Calu3 (cell line): Measurements from ENCODE around the gene ORC4. TPM values are rescaled to one million over a fixed set of nuclear protein-coding genes. Genes with fewer than 3 reads are reported as not detected.

Experiments used
- BruUV-seq: library from RNA; stranded (reverse); fragments of 400-500 nt; replicated peaks from 2 replicates; lab custom pipeline; 2021; lab: Mats Ljungman, UMichigan
- CTCF ChIA-PET: fragments of 300-600 bp; sonication (Branson Sonifier 250); formaldehyde crosslinking; loops from one replicate; lab custom pipeline; 2022; ENCODE audit warnings: antibody characterized with exemption; lab: Charles Lee
- DNase-seq: peaks from one replicate; pipeline ENCODE4 v3.0.0; 2022
- H3K27ac Mint-ChIP-seq: one replicate; pipeline ENCODE4 v1.8.0; 2022; ENCODE audit warnings: mixed read lengths; ENCODE audit not compliant: unreplicated experiment
- H3K27me3 Mint-ChIP-seq: one replicate; pipeline ENCODE4 v1.8.0; 2022; ENCODE audit warnings: mixed read lengths; ENCODE audit not compliant: unreplicated experiment
- H3K36me3 Mint-ChIP-seq: one replicate; pipeline ENCODE4 v1.8.0; 2022; ENCODE audit warnings: mild to moderate bottlenecking, moderate library complexity, mixed read lengths; ENCODE audit not compliant: insufficient read depth, unreplicated experiment
- H3K4me1 Mint-ChIP-seq: one replicate; pipeline ENCODE4 v1.8.0; 2022; ENCODE audit warnings: mild to moderate bottlenecking, low read depth, mixed read lengths; ENCODE audit not compliant: unreplicated experiment
- H3K4me3 Mint-ChIP-seq: one replicate; pipeline ENCODE4 v1.8.0; 2022; ENCODE audit warnings: mild to moderate bottlenecking, low read depth, moderate library complexity, mixed read lengths; ENCODE audit not compliant: unreplicated experiment
- H3K9me3 Mint-ChIP-seq: one replicate; pipeline ENCODE4 v1.8.0; 2022; ENCODE audit warnings: low read depth, mixed read lengths; ENCODE audit not compliant: unreplicated experiment
- intact Hi-C: fragments of 100-400 bp; cut with micrococcal nuclease; formaldehyde crosslinking; loops from one replicate; pipeline ENCODE4 v1.10.0; 2022; ENCODE audit not compliant: unreplicated experiment
- total RNA-seq: library from RNA; stranded (reverse); gene quantifications from 2 replicates; pipeline ENCODE4 v1.2.3, GENCODE V29; 2022
- TF ChIP-seq, protein P1 (sequence below): fragments of 200-600 bp; IDR thresholded peaks from one replicate; pipeline ENCODE4 v1.8.0; 2022; ENCODE audit warnings: antibody characterized with exemption; ENCODE audit not compliant: unreplicated experiment

ORC4 gene
- total RNA-seq, 1 experiment from 2014 or later: 59.2 TPM

DNA sequence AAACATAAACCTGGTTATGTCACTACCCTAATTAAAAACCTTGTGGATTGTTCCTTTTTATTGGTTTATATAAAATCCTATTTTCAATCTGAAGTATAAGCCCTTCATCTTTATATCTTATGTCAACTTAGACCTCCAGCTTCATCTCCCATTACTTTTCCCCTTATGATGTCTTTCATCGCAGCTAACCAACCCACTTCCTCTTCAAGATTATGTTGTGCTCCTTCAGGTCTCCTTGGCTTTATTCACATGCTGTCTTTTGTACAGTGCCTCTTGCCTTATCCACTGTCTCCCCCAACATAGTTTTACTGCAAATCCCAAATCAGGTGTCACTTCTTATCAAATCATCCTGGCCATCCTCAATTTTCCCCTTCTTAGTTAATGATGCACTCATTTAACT, 26.3 kb upstream of the ORC4 start:
- TF ChIP-seq, protein P1, sequence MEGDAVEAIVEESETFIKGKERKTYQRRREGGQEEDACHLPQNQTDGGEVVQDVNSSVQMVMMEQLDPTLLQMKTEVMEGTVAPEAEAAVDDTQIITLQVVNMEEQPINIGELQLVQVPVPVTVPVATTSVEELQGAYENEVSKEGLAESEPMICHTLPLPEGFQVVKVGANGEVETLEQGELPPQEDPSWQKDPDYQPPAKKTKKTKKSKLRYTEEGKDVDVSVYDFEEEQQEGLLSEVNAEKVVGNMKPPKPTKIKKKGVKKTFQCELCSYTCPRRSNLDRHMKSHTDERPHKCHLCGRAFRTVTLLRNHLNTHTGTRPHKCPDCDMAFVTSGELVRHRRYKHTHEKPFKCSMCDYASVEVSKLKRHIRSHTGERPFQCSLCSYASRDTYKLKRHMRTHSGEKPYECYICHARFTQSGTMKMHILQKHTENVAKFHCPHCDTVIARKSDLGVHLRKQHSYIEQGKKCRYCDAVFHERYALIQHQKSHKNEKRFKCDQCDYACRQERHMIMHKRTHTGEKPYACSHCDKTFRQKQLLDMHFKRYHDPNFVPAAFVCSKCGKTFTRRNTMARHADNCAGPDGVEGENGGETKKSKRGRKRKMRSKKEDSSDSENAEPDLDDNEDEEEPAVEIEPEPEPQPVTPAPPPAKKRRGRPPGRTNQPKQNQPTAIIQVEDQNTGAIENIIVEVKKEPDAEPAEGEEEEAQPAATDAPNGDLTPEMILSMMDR: no peak
- Mint-ChIP-seq H3K4me3 (no peak overlapping the region), H3K27ac (no peak overlapping the region), H3K27me3 (no peaks in the 10 kb centered on the region), H3K4me1 (peaks cover 9% of the 10 kb centered on the region), H3K36me3 (no peaks in the 10 kb centered on the region), H3K9me3 (no peaks in the 10 kb centered on the region)
- CTCF ChIA-PET: interaction anchor here (0.6 kb wide), 1 partner anchor 26 kb away, joined by 7 read pairs; the partner anchor contains the start of genes MBD5 and ORC4
- intact Hi-C loops: no loop called here
- no peak for DNase-seq
- no TSS peak for BruUV-seq

DNA sequence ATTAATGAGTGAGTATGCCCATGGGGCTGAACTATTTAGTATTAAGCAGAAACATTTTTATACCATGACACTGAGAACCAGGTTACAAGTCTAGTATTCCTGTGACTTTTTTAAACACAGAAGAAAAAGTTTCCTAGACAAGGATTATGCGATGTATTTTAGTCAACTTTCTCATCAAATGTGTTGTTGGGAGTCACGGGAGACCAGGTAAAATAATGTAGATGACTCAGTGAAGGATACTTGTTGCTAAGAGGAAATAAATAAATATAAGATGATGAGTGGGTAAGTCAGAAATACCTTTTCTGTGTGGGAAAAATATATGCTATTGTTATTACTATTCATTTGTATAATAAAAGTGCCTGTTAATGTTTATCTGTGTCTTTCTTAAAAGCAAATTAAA, 23.8 kb upstream of the ORC4 start:
- H3K4me1 Mint-ChIP-seq: peaks cover 9% of the 10 kb centered on the region
- no peaks in the 10 kb centered on the region for H3K27me3 Mint-ChIP-seq
- H3K36me3 Mint-ChIP-seq: no peaks in the 10 kb centered on the region
- no peaks in the 10 kb centered on the region for H3K9me3 Mint-ChIP-seq
- no TSS peak for BruUV-seq
- no peak overlapping the region for H3K27ac Mint-ChIP-seq
- intact Hi-C loops: no loop called here
- CTCF ChIA-PET: no interaction called here
- H3K4me3 Mint-ChIP-seq: no peak overlapping the region
- TF ChIP-seq, protein P1: no peak
- DNase-seq: no peak

DNA sequence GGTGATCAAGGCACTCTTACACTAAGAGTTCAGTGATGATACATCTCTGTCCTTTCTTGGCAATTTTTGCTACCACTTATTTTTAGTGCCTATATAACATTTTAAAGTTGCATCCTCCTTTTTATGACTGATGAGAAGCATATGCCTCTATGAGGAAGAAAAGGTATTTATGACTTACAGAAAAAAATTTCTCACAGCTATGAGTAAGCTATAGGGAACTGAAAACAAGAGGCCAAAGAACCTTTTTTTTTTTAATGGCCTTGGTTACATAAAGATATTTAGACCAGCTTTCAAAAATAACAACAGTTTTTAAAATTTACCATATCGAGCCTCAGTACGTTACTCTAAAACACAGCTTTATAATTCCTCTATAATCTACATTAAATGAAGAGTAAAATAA, 21.7 kb upstream of the ORC4 start:
- H3K4me3 Mint-ChIP-seq: no peak overlapping the region
- H3K4me1 Mint-ChIP-seq: no peaks in the 10 kb centered on the region
- no peaks in the 10 kb centered on the region for H3K36me3 Mint-ChIP-seq
- no TSS peak for BruUV-seq
- H3K27me3 Mint-ChIP-seq: no peaks in the 10 kb centered on the region
- CTCF ChIA-PET: interaction anchor here (0.6 kb wide), 1 partner anchor 14 kb away, joined by 3 read pairs; no protein-coding TSS in a partner anchor
- intact Hi-C loops: no loop called here
- DNase-seq: no peak
- H3K9me3 Mint-ChIP-seq: no peaks in the 10 kb centered on the region
- TF ChIP-seq, protein P1: no peak
- H3K27ac Mint-ChIP-seq: no peak overlapping the region

DNA sequence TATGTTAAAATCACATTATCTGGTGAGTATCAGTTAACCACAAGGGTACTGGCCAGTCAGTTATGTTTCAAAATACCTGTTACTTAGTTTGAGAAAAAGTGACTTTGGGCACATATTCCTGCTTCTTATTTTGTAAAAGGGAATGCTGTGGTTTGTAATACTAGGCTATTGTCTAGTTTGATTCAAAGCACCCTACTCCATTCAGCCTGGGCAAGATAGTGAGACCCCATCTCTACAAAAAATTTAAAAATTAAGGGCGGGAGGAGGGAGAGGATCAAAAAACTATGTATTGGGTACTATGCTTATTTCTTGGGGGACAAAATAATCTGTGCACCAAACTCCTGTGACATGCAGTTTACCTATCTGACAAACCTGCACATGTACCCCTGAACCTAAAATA, 19.2 kb upstream of the ORC4 start:
- Mint-ChIP-seq H3K27me3 (no peaks in the 10 kb centered on the region), H3K4me3 (no peak overlapping the region), H3K9me3 (no peaks in the 10 kb centered on the region), H3K36me3 (no peaks in the 10 kb centered on the region), H3K27ac (no peak overlapping the region), H3K4me1 (no peaks in the 10 kb centered on the region)
- no TSS peak for BruUV-seq
- TF ChIP-seq, protein P1: no peak
- CTCF ChIA-PET: interaction anchor here (0.6 kb wide), 1 partner anchor 12 kb away, joined by 5 read pairs; no protein-coding TSS in a partner anchor
- intact Hi-C loops: no loop called here
- DNase-seq: no peak
